Activated CD4-positive, alpha-beta T cell treated with anti-CD3 and anti-CD28 coated beads, Interleukin-2, amount 50 U/mL, for 4 hours (primary cell): ENCODE results near the gene MSH3.

Source experiments
- DNase-seq, 2 experiments: peaks; one replicate each; pipeline ENCODE4 v3.0.0-alpha.2; 2020

MSH3 gene

GRCh38 chr5:80919678-80920196 is 265.3 kb downstream of the MSH3 start:
- DNase-seq, result no peak

- DNase-seq, result no peak
Observed at GRCh38 chr5:80920333-80920732, 265.9 kb downstream of the MSH3 start.

DNA sequence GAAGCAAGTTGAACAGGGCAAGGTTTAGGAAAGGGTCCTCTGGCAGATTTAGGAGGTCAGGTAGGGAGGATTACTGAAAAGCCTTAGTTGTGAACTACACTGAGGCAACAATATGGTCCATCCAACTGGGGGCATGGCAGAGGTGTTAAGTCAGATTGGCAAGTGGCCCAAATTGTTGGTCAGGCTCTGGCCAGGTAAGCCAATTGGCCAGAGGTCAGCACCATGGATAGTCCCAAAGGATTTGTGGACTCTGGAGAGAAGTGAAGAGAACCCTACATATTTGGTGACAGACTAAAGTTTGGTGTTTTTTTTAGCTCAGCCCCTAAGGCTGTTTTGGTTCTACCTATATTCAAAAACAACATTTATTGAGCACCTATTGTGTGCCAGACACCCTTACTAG is 266.6 kb downstream of the MSH3 start:
- DNase-seq, result no peak

- no peak for DNase-seq
Observed at GRCh38 chr5:80925931-80926330, 271.5 kb downstream of the MSH3 start.
